Measurements from ENCODE around the gene PACS2.

PACS2 gene

DNA sequence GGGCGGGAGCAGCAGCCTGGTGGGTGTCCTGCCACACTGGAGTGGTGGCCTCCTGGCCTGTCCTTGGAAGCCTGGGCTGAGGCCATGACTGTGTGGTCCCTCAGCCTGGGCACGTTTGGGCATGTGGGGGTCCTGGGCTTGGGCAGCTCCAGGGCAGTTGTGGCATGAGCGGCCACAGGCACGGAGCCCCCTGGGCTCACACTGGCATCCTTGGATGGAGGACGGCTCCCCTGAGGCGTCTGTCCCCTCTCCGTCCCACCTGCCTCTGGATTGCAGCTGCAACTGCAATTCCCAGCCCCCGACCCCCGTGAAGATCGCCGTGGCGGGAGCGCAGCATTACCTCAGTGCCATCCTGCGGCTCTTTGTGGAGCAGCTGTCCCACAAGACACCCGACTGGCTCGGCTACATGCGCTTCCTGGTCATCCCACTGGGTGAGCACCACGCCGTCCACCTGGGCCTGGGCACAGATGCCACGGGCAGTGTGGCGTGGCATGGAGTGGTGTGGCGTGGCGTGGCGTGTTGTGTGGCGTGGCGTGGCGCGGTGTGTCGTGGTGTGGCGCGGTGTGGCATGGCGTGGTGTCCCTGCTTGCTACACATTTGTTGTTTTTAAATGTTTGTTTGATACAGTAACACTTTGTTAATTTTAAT lies 68.7 kb downstream of the PACS2 start:
- FAIRE-seq, result no peak
- no peak for DNase-seq (ENCODE audit: insufficient read length, low spot score)

DNA sequence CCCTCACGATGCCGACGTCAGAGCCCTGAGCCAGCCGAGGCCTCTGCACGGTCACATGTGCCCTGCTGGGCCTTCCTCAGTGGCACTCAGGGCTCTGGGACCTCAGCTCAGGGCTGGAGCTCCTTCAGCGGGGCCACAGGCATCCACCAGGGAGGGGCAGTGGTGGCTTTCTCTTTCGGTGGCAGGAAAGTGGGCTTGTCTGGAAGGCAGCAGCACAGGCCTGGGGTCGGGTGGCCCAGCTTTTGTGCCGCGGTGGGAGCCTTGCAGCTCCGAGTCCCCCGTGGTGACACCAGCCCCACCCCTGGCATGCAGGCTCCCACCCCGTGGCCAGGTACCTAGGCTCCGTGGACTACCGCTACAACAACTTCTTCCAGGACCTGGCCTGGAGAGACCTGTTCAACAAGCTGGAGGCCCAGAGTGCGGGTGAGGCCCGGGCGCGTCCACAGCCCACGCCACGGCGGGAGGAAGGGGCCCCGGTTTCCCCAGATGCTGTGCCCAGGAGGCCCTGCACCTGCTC lies 69.6 kb downstream of the PACS2 start:
- FAIRE-seq (no peak), DNase-seq (ENCODE audit: insufficient read length, low spot score) (no peak)

DNA sequence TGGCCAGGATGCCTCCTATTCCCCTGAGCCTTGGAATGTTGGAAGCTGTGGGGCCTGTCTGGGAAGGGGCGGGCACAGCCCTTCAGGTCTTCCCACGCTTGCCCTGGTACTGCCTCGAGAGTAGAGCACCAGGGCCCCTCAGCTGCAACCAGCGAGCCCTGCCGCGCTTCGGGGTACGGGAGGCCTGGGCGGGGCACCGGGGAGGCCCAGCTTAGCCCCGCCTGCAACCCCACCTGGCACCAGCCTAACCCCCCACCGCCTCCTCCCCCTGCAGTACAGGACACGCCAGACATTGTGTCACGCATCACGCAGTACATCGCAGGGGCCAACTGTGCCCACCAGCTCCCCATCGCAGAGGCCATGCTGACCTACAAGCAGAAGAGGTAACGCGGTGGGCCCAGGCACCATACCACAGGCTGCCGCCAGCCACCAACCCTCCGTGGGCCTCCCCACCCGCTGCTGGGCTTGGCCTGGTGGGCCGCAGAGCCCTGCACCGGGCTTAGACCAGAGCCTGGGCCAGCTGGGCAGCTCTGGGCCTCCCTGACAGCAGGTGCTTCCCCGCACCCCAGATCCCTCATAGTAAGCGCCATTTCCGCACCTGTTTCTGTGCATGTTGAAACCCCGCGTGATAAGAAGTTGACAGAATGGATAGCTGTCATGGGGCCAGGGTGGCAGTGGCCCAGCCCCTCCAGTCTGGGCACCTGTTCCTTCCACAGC lies 70.2 kb downstream of the PACS2 start:
- DNase-seq (ENCODE audit: insufficient read length, low spot score), result no peak
- FAIRE-seq, result no peak

DNA sequence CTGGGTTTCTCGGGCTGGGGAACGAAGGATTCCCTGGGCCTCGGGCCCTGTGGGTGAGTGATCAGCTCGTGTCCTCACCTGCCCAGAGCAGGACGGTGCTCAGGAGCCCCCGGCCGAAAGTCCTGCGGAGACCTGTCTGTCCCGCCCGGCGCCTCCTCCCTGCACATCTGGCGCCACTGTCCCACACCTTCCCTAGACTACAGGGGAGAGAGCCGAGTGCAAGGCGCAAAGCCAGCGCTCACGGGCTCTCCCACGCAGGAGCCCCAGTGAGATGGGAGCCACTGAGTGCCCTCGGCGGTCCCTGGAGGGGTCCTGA lies 70.7 kb downstream of the PACS2 start:
- DNase-seq (ENCODE audit: insufficient read length, low spot score) (no peak), FAIRE-seq (no peak)

DNA sequence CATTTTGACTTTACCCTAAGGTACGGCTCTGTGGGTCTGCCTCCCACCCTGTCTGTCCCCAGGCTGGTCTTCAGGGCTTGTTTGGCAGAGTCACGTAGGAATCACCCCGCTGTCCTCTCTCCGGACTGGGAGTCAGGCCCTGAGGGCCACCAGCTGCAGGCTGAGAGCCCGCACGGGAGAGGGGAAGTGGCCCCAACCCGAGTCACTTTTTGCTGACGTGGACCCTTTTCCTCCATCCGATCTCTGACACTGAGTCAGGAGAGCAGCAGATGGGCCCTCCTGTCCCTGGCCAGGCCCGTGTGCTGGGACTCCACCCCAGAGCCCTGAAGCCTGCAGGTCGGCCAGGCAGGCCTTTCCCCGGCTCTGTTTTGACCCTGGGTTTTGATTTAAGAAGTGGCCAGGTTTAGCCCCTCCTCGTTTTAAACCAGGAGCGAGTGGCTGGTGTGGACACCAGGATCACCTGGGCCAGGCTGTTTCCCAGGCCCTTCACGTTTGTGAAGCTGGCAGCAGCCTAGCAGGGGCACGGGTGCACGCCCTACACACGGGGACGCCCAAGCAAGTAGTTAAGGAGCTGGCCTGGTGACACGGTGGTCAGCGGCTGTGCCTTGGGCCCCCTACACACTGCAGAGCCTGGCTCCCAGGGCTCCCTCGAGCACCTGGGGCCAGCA lies 71.3 kb downstream of the PACS2 start:
- DNase-seq (ENCODE audit: insufficient read length, low spot score) (no peak), FAIRE-seq (no peak)

DNA sequence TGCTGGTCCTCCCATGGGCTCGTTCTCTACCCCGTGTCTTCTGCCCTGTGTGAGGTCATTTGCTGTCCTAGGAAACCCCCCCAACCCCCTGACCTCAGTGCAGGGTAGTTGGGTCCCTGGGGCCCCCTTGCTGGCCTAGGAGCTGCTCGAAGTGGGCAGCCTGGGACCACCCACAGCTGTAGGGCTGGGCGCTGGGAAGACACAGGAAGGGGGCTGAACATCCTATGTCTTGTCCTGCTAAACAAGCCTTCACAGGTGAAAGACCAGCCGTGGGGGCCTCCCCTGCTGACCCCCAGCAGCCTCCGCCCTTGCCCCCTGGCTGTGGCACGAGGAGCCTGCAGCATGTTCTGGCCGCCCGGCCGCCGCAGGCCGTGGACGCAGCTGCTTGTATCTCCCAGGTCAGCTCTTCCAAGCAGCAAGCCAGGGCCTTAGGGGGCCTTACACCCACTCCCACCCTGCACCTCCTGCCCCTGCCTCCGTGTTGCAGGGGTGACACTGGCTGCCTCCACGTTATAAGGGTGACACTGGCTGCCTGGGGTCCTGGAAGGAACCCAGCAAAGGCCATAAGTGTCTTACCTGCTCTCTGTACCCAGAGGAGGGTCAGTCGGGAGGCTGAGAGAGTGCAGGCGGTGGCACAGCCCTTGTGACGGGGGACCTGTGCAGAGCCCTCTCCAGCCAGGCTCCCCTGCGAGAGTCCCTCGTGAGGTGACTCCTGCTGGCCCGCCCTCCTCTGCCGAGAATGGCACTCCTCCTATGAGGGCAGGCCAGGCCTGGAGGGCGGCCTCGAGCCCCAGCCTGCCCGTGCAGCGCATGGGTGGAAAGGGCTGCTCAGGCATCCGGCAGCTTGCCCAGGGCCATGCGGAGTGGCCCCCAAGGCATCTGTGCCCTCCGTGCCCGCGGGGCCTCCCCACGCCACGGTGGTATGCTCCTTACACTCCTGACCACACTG lies 72.3 kb downstream of the PACS2 start:
- DNase-seq (ENCODE audit: insufficient read length, low spot score) (no peak), FAIRE-seq (no peak)

DNA sequence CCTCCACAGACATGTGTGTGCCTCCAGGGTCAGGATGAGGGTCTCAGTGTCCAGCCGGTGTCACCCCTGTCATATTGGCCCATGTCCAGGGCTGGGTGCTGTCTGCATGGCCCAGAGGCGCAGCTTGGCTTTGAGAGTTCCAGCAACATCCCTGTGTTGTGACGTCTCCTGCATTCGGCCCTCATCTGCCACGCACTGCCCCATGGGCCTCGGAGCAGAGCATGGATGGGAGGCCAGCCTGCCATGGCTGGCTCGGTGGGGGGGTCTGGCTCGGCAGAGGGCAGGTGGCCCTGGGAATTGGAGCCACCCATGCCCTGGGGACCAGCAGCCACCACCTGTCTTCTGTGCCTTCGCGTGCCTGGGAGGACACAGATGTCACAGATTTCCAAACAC lies 73.0 kb downstream of the PACS2 start:
- FAIRE-seq (no peak), DNase-seq (ENCODE audit: insufficient read length, low spot score) (no peak)

DNA sequence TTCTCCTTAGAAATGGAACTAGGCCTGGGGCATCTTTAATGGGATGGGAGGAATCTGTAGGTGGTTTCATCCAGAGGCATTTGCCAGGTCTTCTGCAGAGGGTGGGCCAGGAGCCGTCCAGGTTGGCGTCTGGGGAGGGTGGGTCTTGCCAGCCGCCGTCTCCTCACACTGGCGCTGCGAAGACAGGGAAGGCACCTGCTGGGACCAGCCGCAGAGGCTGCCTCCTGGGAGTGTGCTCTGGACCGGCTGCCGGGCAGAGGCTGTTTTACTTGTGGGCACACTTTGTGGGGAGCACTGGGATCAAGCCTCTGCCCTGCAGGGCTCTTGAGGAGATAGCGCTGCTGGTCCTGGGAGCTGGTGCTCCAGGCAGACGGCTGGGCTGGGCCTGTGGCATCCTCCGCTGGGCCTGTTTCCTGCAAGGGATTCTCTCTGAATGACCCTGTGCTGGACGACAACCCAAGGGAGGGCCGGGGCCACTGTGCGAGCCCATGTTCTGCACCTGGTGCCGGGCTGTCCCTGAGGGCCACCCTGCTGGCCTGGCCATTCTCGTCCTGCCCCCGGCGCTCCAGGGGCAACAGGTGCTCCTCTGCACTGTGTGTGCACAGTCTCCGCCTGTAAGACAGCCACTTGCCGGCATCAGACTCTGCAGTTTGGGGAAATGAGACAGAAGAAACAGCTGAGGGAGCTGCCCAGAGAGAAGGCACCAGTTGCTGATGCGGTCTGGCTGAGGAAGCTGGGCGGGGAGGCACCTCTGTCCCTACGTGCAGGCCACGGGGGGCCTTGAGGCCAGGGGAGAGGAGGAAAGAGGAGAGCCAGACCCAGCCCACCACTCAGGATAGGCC lies 73.8 kb downstream of the PACS2 start:
- DNase-seq (ENCODE audit: insufficient read length, low spot score) (no peak), FAIRE-seq (no peak)

DNA sequence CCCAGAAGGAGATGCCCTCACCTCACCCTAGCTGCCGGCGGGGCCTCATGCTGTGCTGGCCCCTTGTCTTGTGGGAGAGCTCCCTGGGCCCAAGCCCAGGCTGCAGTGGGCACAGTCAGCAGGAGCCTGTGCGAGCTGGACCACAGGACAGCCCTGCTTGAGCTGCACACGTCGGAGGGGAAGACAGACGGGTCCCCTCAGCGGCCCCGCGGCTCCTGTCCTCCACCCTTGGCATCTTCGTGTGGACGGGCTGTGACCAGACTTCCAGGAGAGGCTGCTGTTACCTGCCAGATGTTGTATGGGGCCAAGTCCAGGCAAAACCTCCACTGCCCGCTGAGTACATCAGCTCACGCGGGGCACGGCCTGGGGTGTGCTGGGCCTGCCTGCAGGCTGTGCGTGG lies 74.4 kb downstream of the PACS2 start:
- FAIRE-seq, result no peak
- DNase-seq (ENCODE audit: insufficient read length, low spot score), result no peak

DNA sequence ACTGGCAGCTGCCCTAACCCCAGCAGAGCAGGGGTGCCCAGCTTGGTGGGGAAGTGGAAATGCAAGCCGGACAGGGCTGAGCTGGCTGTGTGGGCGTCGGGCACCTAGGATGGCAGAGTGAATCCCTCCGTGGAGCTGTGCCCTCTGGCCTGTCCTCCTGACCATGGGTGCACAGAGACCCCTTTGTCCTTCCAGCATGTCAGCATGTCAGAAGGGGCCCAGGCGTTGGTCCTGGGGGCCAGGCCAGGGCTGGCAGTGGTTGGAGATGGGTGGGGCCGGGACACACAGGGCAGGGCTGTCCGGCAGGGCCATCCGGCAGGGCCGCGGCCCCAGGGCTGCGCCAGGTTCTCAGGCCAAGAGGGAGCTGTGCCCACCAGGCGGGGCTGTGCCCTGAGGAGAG lies 75.0 kb downstream of the PACS2 start:
- FAIRE-seq (no peak), DNase-seq (ENCODE audit: insufficient read length, low spot score) (no peak)

DNA sequence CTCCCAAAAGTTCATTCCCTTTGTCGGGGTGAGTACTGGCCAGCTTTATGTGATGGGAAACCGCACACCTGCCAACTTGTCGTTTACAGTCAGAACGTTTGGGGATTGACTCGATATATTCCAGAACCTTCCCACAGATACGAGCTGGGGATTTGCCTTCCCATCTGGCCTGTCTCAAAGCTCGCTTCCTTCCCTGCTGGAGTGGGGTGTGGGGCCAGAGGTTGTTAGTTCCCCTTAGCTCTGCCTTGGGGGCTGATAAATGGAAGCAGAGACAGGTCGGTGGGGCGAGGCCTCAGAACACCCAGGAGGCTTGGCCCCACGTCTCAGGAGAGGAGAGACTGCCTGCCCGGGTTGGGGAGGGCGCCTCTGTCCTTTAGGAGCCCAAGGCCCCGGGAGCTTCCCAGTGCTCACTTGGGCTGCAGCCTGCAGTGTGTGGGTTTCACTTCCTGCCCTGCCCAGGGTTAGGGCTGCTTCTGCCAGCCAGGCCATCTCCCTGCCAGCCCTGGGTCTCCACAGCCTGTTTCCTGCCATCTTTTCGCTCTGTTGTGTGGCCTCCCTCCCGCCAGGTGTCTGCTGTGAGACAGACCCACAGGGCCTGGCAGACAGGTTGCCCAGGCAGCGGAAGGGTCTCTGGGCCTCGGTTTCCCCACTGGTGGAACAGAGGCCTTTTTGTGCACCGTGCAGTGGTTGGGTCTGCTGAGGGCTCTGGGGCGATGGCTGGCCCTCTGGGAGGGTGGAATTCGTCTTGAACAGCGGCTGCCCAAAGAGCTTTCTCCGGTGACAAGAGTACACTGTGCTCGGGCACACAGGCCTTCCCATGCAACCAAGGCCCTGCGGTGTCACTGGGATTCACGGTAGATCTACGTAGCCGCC lies 75.7 kb downstream of the PACS2 start:
- no peak for FAIRE-seq

DNA sequence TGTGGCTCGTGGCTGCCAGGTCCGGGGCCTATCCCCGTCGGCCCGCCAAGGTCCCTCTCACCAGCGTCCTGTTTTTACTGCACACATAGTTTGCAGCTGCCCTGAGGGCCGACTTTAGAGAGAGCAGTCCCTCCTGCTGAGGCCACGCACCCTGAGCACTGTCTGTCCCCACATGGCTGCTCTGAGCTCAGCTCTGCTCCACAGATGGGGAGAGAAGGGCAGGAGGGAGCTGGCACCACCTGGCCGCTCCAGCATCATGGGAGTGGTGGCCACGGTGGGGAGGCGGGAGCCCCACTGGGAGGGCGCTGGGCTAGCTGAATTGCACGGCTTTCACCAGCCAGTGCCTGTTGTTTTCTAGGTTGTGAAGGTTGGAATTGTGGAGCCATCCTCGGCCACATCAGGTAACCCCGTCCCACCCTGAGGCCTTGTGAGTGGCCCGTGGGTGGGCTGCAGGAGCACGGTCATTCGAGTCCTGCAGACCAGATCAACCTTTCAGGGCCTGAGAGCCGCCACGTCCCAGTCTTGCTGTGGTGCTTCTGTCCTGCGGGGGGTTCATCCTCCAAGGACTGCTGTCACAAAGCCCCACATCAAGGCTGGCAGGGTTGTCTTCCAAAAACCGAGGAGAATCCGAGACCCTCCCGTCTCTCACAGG lies 76.4 kb downstream of the PACS2 start:
- FAIRE-seq (no peak), DNase-seq (ENCODE audit: insufficient read length, low spot score) (no peak)

More for the DNA sequence above, 75.7 kb downstream of the PACS2 start:
- DNase-seq (ENCODE audit: insufficient read length, low spot score), result no peak

DNA sequence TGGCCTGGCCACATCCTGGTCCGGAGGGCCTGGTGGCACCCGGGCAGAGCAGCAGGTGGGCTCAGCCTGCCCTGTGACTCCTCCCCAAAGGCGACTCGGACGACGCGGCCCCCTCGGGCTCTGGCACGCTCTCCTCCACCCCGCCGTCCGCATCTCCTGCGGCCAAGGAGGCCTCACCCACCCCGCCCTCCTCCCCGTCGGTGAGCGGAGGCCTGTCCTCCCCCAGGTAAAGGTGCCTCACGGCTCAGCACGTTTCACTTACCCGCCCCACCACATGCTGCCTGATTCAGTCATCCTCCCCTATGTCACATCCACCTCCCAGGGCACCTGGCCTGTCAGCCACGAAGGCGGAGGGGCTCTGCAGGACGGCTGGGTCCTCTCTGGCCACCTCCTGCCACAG lies 77.0 kb downstream of the PACS2 start:
- no peak for DNase-seq (ENCODE audit: insufficient read length, low spot score)
- FAIRE-seq, result no peak

DNA sequence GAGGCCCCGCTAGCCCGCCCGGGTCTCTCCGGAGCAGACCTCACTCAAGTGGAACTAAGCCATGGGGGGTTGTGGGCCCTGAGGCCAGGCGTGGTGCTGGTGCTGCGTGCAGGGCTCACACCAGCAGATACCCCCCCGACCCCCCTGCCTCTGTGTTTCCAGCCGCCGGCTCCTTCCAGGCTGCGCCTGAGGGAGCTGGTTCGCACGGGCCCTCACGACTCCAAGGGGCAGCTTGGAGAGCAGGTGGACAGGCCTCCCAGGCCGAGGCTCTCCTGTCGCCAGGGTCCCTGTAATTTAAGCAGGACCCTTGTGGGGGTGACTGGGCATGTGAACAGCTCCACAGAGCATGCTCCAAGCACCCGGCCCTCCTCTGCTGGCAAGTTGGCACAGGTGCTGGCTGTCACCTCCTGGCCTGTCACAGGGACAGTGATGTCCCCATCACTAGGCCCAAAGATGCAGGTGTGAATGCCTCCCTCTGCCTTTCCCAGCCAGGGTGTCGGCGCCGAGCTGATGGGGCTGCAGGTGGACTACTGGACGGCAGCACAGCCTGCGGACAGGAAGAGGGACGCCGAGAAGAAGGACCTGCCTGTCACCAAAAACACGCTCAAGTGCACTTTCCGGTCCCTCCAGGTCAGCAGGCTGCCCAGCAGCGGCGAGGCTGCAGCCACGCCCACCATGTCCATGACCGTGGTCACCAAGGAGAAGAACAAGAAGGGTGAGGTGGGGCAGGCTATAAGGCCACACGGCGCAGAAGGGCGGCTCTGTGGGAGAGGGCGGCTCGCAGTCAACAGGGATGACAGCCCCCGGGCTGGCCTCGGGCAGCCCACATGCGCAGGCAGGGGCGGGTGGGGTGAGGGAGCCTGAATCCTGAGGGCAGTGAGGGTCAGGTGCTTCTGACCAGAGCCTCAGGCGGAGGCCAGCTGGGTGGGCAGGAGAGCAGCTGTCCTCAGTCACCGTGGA lies 77.9 kb downstream of the PACS2 start:
- FAIRE-seq, result no peak
- DNase-seq (ENCODE audit: insufficient read length, low spot score), result no peak

DNA sequence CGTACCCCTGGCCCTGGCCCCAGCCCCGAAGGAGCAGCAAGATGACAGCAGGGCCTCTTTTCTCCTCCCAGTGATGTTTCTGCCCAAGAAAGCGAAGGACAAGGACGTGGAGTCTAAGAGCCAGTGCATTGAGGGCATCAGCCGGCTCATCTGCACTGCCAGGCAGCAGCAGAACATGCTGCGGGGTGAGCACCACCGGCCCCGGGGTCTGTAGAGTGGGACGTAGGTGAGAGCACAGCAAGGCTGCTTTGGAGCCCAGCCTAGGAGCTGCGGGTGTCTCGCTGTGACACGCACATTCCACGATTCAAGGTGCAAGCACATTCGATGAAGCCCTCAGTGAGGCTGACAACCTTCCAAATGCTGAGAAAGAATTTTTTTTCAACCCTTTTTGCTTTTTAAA lies 78.6 kb downstream of the PACS2 start:
- FAIRE-seq (no peak), DNase-seq (ENCODE audit: insufficient read length, low spot score) (no peak)

DNA sequence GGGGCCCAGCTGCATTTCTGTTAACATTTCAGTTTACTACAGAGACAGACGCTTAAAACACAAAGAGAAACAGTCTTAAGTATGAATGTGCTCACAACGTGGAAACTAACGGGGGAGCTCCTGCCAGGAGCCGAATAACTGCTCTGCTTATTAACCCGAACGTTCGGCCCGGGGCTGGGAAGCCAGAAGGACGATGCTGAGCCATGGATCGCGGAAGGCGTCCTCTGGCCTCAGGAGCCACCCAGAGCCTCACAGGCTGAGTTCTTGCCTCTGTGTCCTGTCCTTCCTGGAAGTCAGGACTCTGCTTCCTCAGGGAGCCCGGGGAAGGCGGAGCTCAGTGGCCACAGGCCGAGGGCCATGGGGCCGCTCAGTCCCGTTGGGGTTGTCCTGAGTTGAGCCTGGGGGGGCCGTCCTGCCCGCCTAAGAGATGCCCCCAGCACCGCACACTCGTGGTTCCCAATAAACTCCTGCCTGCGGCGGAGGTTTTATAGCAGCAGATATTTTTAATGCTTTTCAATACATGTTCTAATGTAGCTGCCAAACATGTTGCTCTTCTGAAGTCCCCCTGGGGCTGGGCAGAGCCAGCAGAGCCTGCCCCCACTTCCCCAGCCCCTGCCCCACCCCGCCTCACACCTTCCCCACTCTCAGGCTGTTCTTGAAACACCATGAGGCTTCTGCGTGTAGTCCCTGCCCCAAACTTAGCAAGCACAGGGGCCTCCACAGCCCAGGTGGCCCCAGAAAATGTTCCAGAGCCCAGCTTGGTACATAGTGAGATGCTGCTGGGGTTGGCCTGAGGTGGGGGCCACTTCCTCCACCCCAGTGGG lies 80.4 kb downstream of the PACS2 start:
- DNase-seq (ENCODE audit: insufficient read length, low spot score), result no peak
- no peak for FAIRE-seq

DNA sequence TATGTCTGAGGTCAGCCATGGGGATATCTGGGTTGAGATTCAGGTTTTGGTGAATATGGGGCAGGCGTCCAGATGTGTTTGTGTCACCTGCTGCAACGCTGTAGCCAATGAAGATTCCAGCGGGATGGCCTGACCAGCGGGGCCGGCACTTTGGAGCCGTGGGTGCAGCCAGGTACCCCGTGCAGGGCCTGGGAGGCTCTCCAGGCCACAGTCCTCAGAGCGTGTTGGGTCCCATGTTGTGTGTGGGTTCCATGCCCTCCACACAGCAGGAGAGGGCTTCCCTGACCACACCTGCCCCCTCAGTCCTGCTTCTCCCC lies 80.9 kb downstream of the PACS2 start:
- DNase-seq (ENCODE audit: insufficient read length, low spot score) (no peak), FAIRE-seq (no peak)
